ENCODE measurements around the gene ROGDI.

ROGDI gene

GRCh38 chr16:4798456-4798855, 4.0 kb downstream of the ROGDI start (continued):
- no peak for TF ChIP-seq ZNF664 (tag by site-specific recombination; IDR thresholded peaks at IDR 0.05)
- TF ChIP-seq ZNF48 (tag by site-specific recombination; IDR thresholded peaks at IDR 0.05), result no peak
- TF ChIP-seq ZBTB21 (tag by site-specific recombination; IDR thresholded peaks at IDR 0.05), result no peak

- Histone ChIP-seq H3K9me3 (ENCODE audit: control insufficient read depth, insufficient read depth, low read depth, low read length) (no peaks in the 10 kb centered on the region), H3K36me3 (ENCODE audit: control insufficient read depth in 2 of 2, insufficient read depth in 1 of 2, low read length in 2 of 2) (peaks cover 0 to 27% of the 10 kb centered on the region in 2 experiments; a peak in 1 of 3 replicates), H3K4me3 (ENCODE audit: low read depth, low read length) (no peak overlapping the region), H3K27ac (ENCODE audit: extremely low read depth, low read depth, low read length) (no peak overlapping the region), H3K4me1 (ENCODE audit: control insufficient read depth, insufficient read depth, low read length) (peaks cover 3% of the 10 kb centered on the region; the same call in 1 of the 2 replicates)
- no peak for TF ChIP-seq WT1 (tag by site-specific recombination; IDR thresholded peaks at IDR 0.05)
- no peak for TF ChIP-seq TCF7L2 (IDR thresholded peaks at IDR 0.05; ENCODE audit: borderline replicate concordance, low read depth, low read length)
- no peak for TF ChIP-seq ZNF837 (tag by site-specific recombination; IDR thresholded peaks at IDR 0.05)
- TF ChIP-seq ZNF112 (tag by site-specific recombination; IDR thresholded peaks at IDR 0.05), result no peak
- TF ChIP-seq ZNF555 (tag by site-specific recombination; conservative IDR thresholded peaks at IDR 0.05), result no peak
- no peak for TF ChIP-seq ZNF148 (tag by site-specific recombination; IDR thresholded peaks at IDR 0.05; ENCODE audit: borderline replicate concordance)
- TF ChIP-seq ZBTB26 (tag by site-specific recombination; optimal IDR thresholded peaks at IDR 0.05), result no peak
- no peak for TF ChIP-seq ZNF843 (tag by site-specific recombination; IDR thresholded peaks at IDR 0.05)
- no peak for TF ChIP-seq ZNF19 (tag by site-specific recombination; IDR thresholded peaks at IDR 0.05; ENCODE audit: low read depth)
- no peak for TF ChIP-seq EGR2 (tag by site-specific recombination; IDR thresholded peaks at IDR 0.05; ENCODE audit: low read depth)
- no peak for TF ChIP-seq KLF16 (tag by site-specific recombination; IDR thresholded peaks at IDR 0.05)
- no peak for TF ChIP-seq ZNF324 (tag by site-specific recombination; IDR thresholded peaks at IDR 0.05)
- no peak for TF ChIP-seq KLF10 (tag by site-specific recombination; IDR thresholded peaks at IDR 0.05)
- TF ChIP-seq ZNF416 (tag by site-specific recombination; IDR thresholded peaks at IDR 0.05), result no peak
- no peak for TF ChIP-seq ZNF362 (tag by site-specific recombination; IDR thresholded peaks at IDR 0.05)
- TF ChIP-seq MEIS1 (CRISPR knock-in tag; IDR thresholded peaks at IDR 0.05; ENCODE audit: borderline replicate concordance), result no peak
- TF ChIP-seq ZNF184 (tag by site-specific recombination; IDR thresholded peaks at IDR 0.05), result no peak
- TF ChIP-seq ZNF274 (IDR thresholded peaks at IDR 0.05; ENCODE audit: low read length), result no peak
- TF ChIP-seq ZNF274 (tag by site-specific recombination; IDR thresholded peaks at IDR 0.05; ENCODE audit: borderline replicate concordance), result no peak
- TF ChIP-seq ZNF624 (tag by site-specific recombination; IDR thresholded peaks at IDR 0.05), result no peak
- ChIA-PET CTCF (interaction anchor here (1.0 kb wide), 1 partner anchor 160 kb away, joined by 3 read pairs; the partner anchor contains the start of gene SEC14L5), POLR2A (interaction anchor here (1.2 kb wide), 1 partner anchor 49 kb away, joined by 4 read pairs; the partner anchor contains the start of genes GLYR1 and UBN1)
Measured at GRCh38 chr16:4797805-4798252, 4.6 kb downstream of the ROGDI start.

All from HEK293 (cell line).